ENCODE measurements around the gene UBE2O.

Gene UBE2O

GRCh38 chr17:76452660-76453430 lies at the start of gene UBE2O:
Gene UBE2O, minus strand, starts transcription at chr17:76453152. Its CDS starts 11 bp downstream, at chr17:76453141.
- Histone ChIP-seq H3K4me3 (ENCODE audit: low read depth, low read length) (peak within 1 kb of the TSS; percentile 81), H3K27ac (ENCODE audit: low read depth, low read length) (peak within 1 kb of the TSS; percentile 62; the same call in 1 of the 2 replicates), H3K27me3 (ENCODE audit: control insufficient read depth, insufficient read depth, low read length) (no peaks in the 10 kb centered on the region)

GRCh38 chr17:76501827-76502307 lies 48.9 kb upstream of the UBE2O start:
- peaks cover 53% of the 10 kb centered on the region for H3K4me1 ChIP-seq (ENCODE audit: control insufficient read depth, insufficient read depth, low read length)
- H3K9me3 ChIP-seq (ENCODE audit: control insufficient read depth, insufficient read depth, low read depth, low read length): no peaks in the 10 kb centered on the region
- peaks cover 9% of the 10 kb centered on the region; the same call in 1 of the 2 replicates for H3K27me3 ChIP-seq (ENCODE audit: control insufficient read depth, insufficient read depth, low read length)
- peak overlapping the region; percentile 87 for H3K4me3 ChIP-seq (ENCODE audit: low read depth, low read length)
- peak overlapping the region; percentile 21 for H3K9ac ChIP-seq (ENCODE audit: low read length)
- no peak overlapping the region for H3K27ac ChIP-seq (ENCODE audit: low read depth, low read length)
- no peaks in the 10 kb centered on the region for H3K36me3 ChIP-seq (ENCODE audit: control insufficient read depth, insufficient read depth, low read length)

More at GRCh38 chr17:76452660-76453430, at the start of gene UBE2O:
- H3K4me1 ChIP-seq (ENCODE audit: control insufficient read depth, insufficient read depth, low read length): peaks cover 24% of the 10 kb centered on the region
- no peaks in the 10 kb centered on the region for H3K36me3 ChIP-seq (ENCODE audit: control insufficient read depth, insufficient read depth, low read length)
- H3K9me3 ChIP-seq (ENCODE audit: control insufficient read depth, insufficient read depth, low read depth, low read length): 0 out of 2 replicates have a peak, but pooled peaks cover 3% of the 10 kb centered on the region
- H3K9ac ChIP-seq (ENCODE audit: low read length): peak within 1 kb of the TSS; percentile 85

GRCh38 chr17:76501018-76501826 lies 48.3 kb upstream of the UBE2O start, which contains the start of gene RHBDF2:
Gene RHBDF2, minus strand, starts transcription at chr17:76501423. Its CDS starts 19,899 bp downstream, at chr17:76481524.
- peaks cover 5% of the 10 kb centered on the region; the same call in 1 of the 2 replicates for H3K27me3 ChIP-seq (ENCODE audit: control insufficient read depth, insufficient read depth, low read length)
- H3K4me3 ChIP-seq (ENCODE audit: low read depth, low read length): peak within 1 kb of the TSS; percentile 87
- H3K9me3 ChIP-seq (ENCODE audit: control insufficient read depth, insufficient read depth, low read depth, low read length): no peaks in the 10 kb centered on the region
- 0 out of 2 replicates have a peak within 1 kb of the TSS, but pooled peaks have one; percentile 30 for H3K27ac ChIP-seq (ENCODE audit: low read depth, low read length)
- peak within 1 kb of the TSS; percentile 74 for H3K9ac ChIP-seq (ENCODE audit: low read length)
- no peaks in the 10 kb centered on the region for H3K36me3 ChIP-seq (ENCODE audit: control insufficient read depth, insufficient read depth, low read length)
- H3K4me1 ChIP-seq (ENCODE audit: control insufficient read depth, insufficient read depth, low read length): peaks cover 49% of the 10 kb centered on the region

- Histone ChIP-seq H3K4me3 (ENCODE audit: low read depth, low read length) (peak overlapping the region; percentile 87), H3K9ac (ENCODE audit: low read length) (peak overlapping the region; percentile 74), H3K4me1 (ENCODE audit: control insufficient read depth, insufficient read depth, low read length) (peaks cover 46% of the 10 kb centered on the region), H3K27me3 (ENCODE audit: control insufficient read depth, insufficient read depth, low read length) (peaks cover 5% of the 10 kb centered on the region; the same call in 1 of the 2 replicates), H3K27ac (ENCODE audit: low read depth, low read length) (no peak overlapping the region), H3K36me3 (ENCODE audit: control insufficient read depth, insufficient read depth, low read length) (no peaks in the 10 kb centered on the region), H3K9me3 (ENCODE audit: control insufficient read depth, insufficient read depth, low read depth, low read length) (no peaks in the 10 kb centered on the region)
Observed at GRCh38 chr17:76500747-76501017, 47.7 kb upstream of the UBE2O start.

- Histone ChIP-seq H3K27me3 (ENCODE audit: control insufficient read depth, insufficient read depth, low read length) (peaks cover 5% of the 10 kb centered on the region; the same call in 1 of the 2 replicates), H3K9me3 (ENCODE audit: control insufficient read depth, insufficient read depth, low read depth, low read length) (no peaks in the 10 kb centered on the region), H3K4me1 (ENCODE audit: control insufficient read depth, insufficient read depth, low read length) (peaks cover 46% of the 10 kb centered on the region), H3K27ac (ENCODE audit: low read depth, low read length) (no peak overlapping the region), H3K4me3 (ENCODE audit: low read depth, low read length) (peak overlapping the region; percentile 87), H3K9ac (ENCODE audit: low read length) (peak overlapping the region; percentile 74), H3K36me3 (ENCODE audit: control insufficient read depth, insufficient read depth, low read length) (no peaks in the 10 kb centered on the region)
Observed at GRCh38 chr17:76500074-76500746, 47.3 kb upstream of the UBE2O start.

- Histone ChIP-seq H3K27me3 (ENCODE audit: control insufficient read depth, insufficient read depth, low read length) (peaks cover 5% of the 10 kb centered on the region; the same call in 1 of the 2 replicates), H3K4me3 (ENCODE audit: low read depth, low read length) (peak overlapping the region; percentile 87; the same call in 1 of the 2 replicates), H3K9ac (ENCODE audit: low read length) (no peak overlapping the region), H3K9me3 (ENCODE audit: control insufficient read depth, insufficient read depth, low read depth, low read length) (no peaks in the 10 kb centered on the region), H3K36me3 (ENCODE audit: control insufficient read depth, insufficient read depth, low read length) (no peaks in the 10 kb centered on the region), H3K4me1 (ENCODE audit: control insufficient read depth, insufficient read depth, low read length) (peaks cover 46% of the 10 kb centered on the region), H3K27ac (ENCODE audit: low read depth, low read length) (no peak overlapping the region)
Observed at GRCh38 chr17:76499267-76499667, 46.3 kb upstream of the UBE2O start.

- Histone ChIP-seq H3K9ac (ENCODE audit: low read length) (no peak overlapping the region), H3K27me3 (ENCODE audit: control insufficient read depth, insufficient read depth, low read length) (peaks cover 5% of the 10 kb centered on the region; the same call in 1 of the 2 replicates), H3K4me1 (ENCODE audit: control insufficient read depth, insufficient read depth, low read length) (peaks cover 46% of the 10 kb centered on the region), H3K36me3 (ENCODE audit: control insufficient read depth, insufficient read depth, low read length) (no peaks in the 10 kb centered on the region), H3K27ac (ENCODE audit: low read depth, low read length) (no peak overlapping the region), H3K9me3 (ENCODE audit: control insufficient read depth, insufficient read depth, low read depth, low read length) (no peaks in the 10 kb centered on the region), H3K4me3 (ENCODE audit: low read depth, low read length) (peak overlapping the region; percentile 12; the same call in 1 of the 2 replicates)
Observed at GRCh38 chr17:76498876-76499251, 45.9 kb upstream of the UBE2O start.

- Histone ChIP-seq H3K9me3 (ENCODE audit: control insufficient read depth, insufficient read depth, low read depth, low read length) (no peaks in the 10 kb centered on the region), H3K27me3 (ENCODE audit: control insufficient read depth, insufficient read depth, low read length) (peaks cover 5% of the 10 kb centered on the region; the same call in 1 of the 2 replicates), H3K9ac (ENCODE audit: low read length) (no peak overlapping the region), H3K4me3 (ENCODE audit: low read depth, low read length) (peak overlapping the region; percentile 12; the same call in 1 of the 2 replicates), H3K4me1 (ENCODE audit: control insufficient read depth, insufficient read depth, low read length) (peaks cover 51% of the 10 kb centered on the region), H3K36me3 (ENCODE audit: control insufficient read depth, insufficient read depth, low read length) (no peaks in the 10 kb centered on the region), H3K27ac (ENCODE audit: low read depth, low read length) (no peak overlapping the region)
Observed at GRCh38 chr17:76497979-76498875, 45.3 kb upstream of the UBE2O start.

GRCh38 chr17:76497699-76497978 lies 44.7 kb upstream of the UBE2O start:
- H3K27ac ChIP-seq (ENCODE audit: low read depth, low read length): no peak overlapping the region
- no peak overlapping the region for H3K4me3 ChIP-seq (ENCODE audit: low read depth, low read length)
- H3K36me3 ChIP-seq (ENCODE audit: control insufficient read depth, insufficient read depth, low read length): no peaks in the 10 kb centered on the region
- H3K9ac ChIP-seq (ENCODE audit: low read length): no peak overlapping the region
- H3K9me3 ChIP-seq (ENCODE audit: control insufficient read depth, insufficient read depth, low read depth, low read length): no peaks in the 10 kb centered on the region
- H3K4me1 ChIP-seq (ENCODE audit: control insufficient read depth, insufficient read depth, low read length): peaks cover 57% of the 10 kb centered on the region
- H3K27me3 ChIP-seq (ENCODE audit: control insufficient read depth, insufficient read depth, low read length): peaks cover 5% of the 10 kb centered on the region; the same call in 1 of the 2 replicates

GRCh38 chr17:76496464-76496863 lies 43.5 kb upstream of the UBE2O start:
- peaks cover 52% of the 10 kb centered on the region for H3K4me1 ChIP-seq (ENCODE audit: control insufficient read depth, insufficient read depth, low read length)
- H3K9ac ChIP-seq (ENCODE audit: low read length): no peak overlapping the region
- H3K27ac ChIP-seq (ENCODE audit: low read depth, low read length): no peak overlapping the region
- H3K9me3 ChIP-seq (ENCODE audit: control insufficient read depth, insufficient read depth, low read depth, low read length): no peaks in the 10 kb centered on the region
- H3K4me3 ChIP-seq (ENCODE audit: low read depth, low read length): no peak overlapping the region
- H3K27me3 ChIP-seq (ENCODE audit: control insufficient read depth, insufficient read depth, low read length): peaks cover 5% of the 10 kb centered on the region; the same call in 1 of the 2 replicates
- no peaks in the 10 kb centered on the region for H3K36me3 ChIP-seq (ENCODE audit: control insufficient read depth, insufficient read depth, low read length)
